Tibial nerve (tissue), 4 donors: Measurements from ENCODE around the gene ASAP3. TPM values are rescaled to one million over a fixed set of nuclear protein-coding genes. Genes with fewer than 3 reads are reported as not detected.
"Not testable (repeated sequence)": the region's sequence is repeated elsewhere in the genome, so short reads cannot be mapped to it uniquely, and the experiment has no call there.

Source experiments
- DNase-seq, 2 donors: peaks; one replicate each; pipeline ENCODE4 v3.0.0-alpha.2; 2019; ENCODE audit warnings: low spot score in 2 of 2
- H3K27ac ChIP-seq, 4 donors: fragments of 200-600 bp; sonication (generic) in 3 of 4; one replicate each; pipeline ENCODE4 v1.5.1; 2017 to 2019; ENCODE audit warnings: mild to moderate bottlenecking in 1 of 4
- H3K27me3 ChIP-seq, 2 donors: fragments of 200-600 bp; sonication (generic) in 1 of 2; one replicate each; pipeline versions ENCODE4 v1.5.1 to v1.6.0; 2017 to 2019
- H3K36me3 ChIP-seq, 3 donors: fragments of 200-600 bp; sonication (generic); one replicate each; pipeline ENCODE4 v1.5.1; 2018 to 2019
- H3K4me1 ChIP-seq, 4 donors: fragments of 200-600 bp; sonication (generic) in 3 of 4; one replicate each; pipeline ENCODE4 v1.5.1; 2017 to 2019
- H3K4me3 ChIP-seq, 4 donors: fragments of 200-600 bp; sonication (generic) in 3 of 4; one replicate each; pipeline ENCODE4 v1.5.1; 2017 to 2019; ENCODE audit warnings: mild to moderate bottlenecking in 1 of 4, moderate library complexity in 1 of 4
- H3K9me3 ChIP-seq, 4 donors: fragments of 200-600 bp; sonication (generic) in 3 of 4; one replicate each; pipeline ENCODE4 v1.5.1; 2017 to 2019
- CTCF ChIP-seq, 5 experiments: fragments of 200-600 bp in 3 of 5; fragments of 450-650 bp in 2 of 5; sonication (generic) in 3 of 5; IDR thresholded peaks; one replicate each; pipeline ENCODE4 v1.5.1; 2016 to 2019; ENCODE audit warnings: antibody characterized with exemption in 5 of 5, mild to moderate bottlenecking in 3 of 5, moderate library complexity in 2 of 5
- EP300 ChIP-seq, 2 donors: sonication (generic); formaldehyde crosslinking; IDR thresholded peaks; one replicate each; pipeline ENCODE4 v1.6.1; 2017; ENCODE audit warnings: antibody characterized with exemption in 2 of 2, mild to moderate bottlenecking in 1 of 2
- POLR2A ChIP-seq, 2 donors: fragments of 450-650 bp; IDR thresholded peaks; one replicate each; pipeline ENCODE4 v1.6.1; 2017; ENCODE audit warnings: antibody characterized with exemption in 2 of 2, mild to moderate bottlenecking in 2 of 2, moderate library complexity in 2 of 2
- WGBS, 2 donors: methylation state at CpG; one replicate each; pipeline ENCODE4 v1.1.5; 2018; 5-methylcytosine and 5-hydroxymethylcytosine counted together
- total RNA-seq, 4 donors: library from RNA; depleted of rRNA; stranded (reverse); fragments of >200 nt; gene quantifications; one replicate each; pipeline ENCODE4 v1.1.0, GENCODE V29; 2016

The ASAP3 gene
- total RNA-seq, 4 donors from 2014 or later, result 79.8 to 140 (median 117) TPM

GRCh38 chr1:23497777-23498439 lies 13.9 kb upstream of the ASAP3 start:
- Histone ChIP-seq H3K4me3 (no peak overlapping the region), H3K27me3 (no peaks in the 10 kb centered on the region), H3K4me1 (no peaks in the 10 kb centered on the region), H3K36me3 (no peaks in the 10 kb centered on the region), H3K9me3 (no peaks in the 10 kb centered on the region), H3K27ac (no peak overlapping the region)
- TF ChIP-seq CTCF (IDR thresholded peaks at IDR 0.05) (no peak), EP300 (IDR thresholded peaks at IDR 0.05) (no peak), POLR2A (IDR thresholded peaks at IDR 0.05) (no peak)
- WGBS, 2 donors, result 89 to 91% methylated on average over 3 of the region's 3 CpGs
- no peak for DNase-seq

- 71 to 74% methylated on average over 7 of the region's 7 CpGs for WGBS, 2 donors
- Histone ChIP-seq H3K27me3 (no peaks in the 10 kb centered on the region), H3K27ac (no peak overlapping the region), H3K4me3 (no peak overlapping the region), H3K4me1 (no peaks in the 10 kb centered on the region), H3K9me3 (no peaks in the 10 kb centered on the region), H3K36me3 (no peaks in the 10 kb centered on the region)
- no peak for TF ChIP-seq CTCF (IDR thresholded peaks at IDR 0.05)
- no peak for TF ChIP-seq EP300 (IDR thresholded peaks at IDR 0.05)
- DNase-seq, result no peak
Measured at GRCh38 chr1:23496490-23497181, 12.7 kb upstream of the ASAP3 start.

GRCh38 chr1:23494836-23495235 lies 10.9 kb upstream of the ASAP3 start:
- H3K4me3 ChIP-seq, H3K27me3 ChIP-seq, DNase-seq, H3K9me3 ChIP-seq, H3K36me3 ChIP-seq, H3K27ac ChIP-seq, H3K4me1 ChIP-seq: not testable (repeated sequence)
- WGBS, 2 donors, result 83% methylated on average over 6 of the region's 6 CpGs

- H3K27me3 ChIP-seq, DNase-seq, H3K4me3 ChIP-seq, H3K36me3 ChIP-seq, H3K4me1 ChIP-seq, H3K27ac ChIP-seq, H3K9me3 ChIP-seq: not testable (repeated sequence)
- WGBS, 2 donors, result 85 to 89% methylated on average over 6 of the region's 6 CpGs
Measured at GRCh38 chr1:23492776-23493175, 8.8 kb upstream of the ASAP3 start.

- Histone ChIP-seq H3K27me3 (no peaks in the 10 kb centered on the region), H3K4me1 (no peaks in the 10 kb centered on the region), H3K4me3 (no peak overlapping the region), H3K9me3 (no peaks in the 10 kb centered on the region), H3K27ac (no peak overlapping the region), H3K36me3 (no peaks in the 10 kb centered on the region)
- WGBS, 2 donors, result 95 to 100% methylated on average over 3 of the region's 3 CpGs
- DNase-seq, result no peak
- TF ChIP-seq EP300 (IDR thresholded peaks at IDR 0.05), result no peak
- TF ChIP-seq CTCF (IDR thresholded peaks at IDR 0.05), result no peak
- no peak for TF ChIP-seq POLR2A (IDR thresholded peaks at IDR 0.05)
Measured at GRCh38 chr1:23492132-23492720, 8.2 kb upstream of the ASAP3 start.

GRCh38 chr1:23489842-23490241 lies 5.9 kb upstream of the ASAP3 start:
- no peaks in the 10 kb centered on the region for H3K9me3 ChIP-seq
- TF ChIP-seq CTCF (IDR thresholded peaks at IDR 0.05) (no peak), POLR2A (IDR thresholded peaks at IDR 0.05) (no peak), EP300 (IDR thresholded peaks at IDR 0.05) (no peak)
- no peaks in the 10 kb centered on the region for H3K36me3 ChIP-seq
- 33 to 40% methylated on average over 5 of the region's 5 CpGs for WGBS, 2 donors
- H3K4me1 ChIP-seq, result peaks cover 0 to 4% (median 1%) of the 10 kb centered on the region in 4 donors
- no peak overlapping the region for H3K4me3 ChIP-seq
- H3K27ac ChIP-seq, result no peak overlapping the region
- H3K27me3 ChIP-seq, result no peaks in the 10 kb centered on the region
- no peak for DNase-seq
